K562 treated with DMSO at 1 percent for 24 hours (cell line): ENCODE data around the gene PTPRG. TPM values are rescaled to one million over a fixed set of nuclear protein-coding genes. Genes with fewer than 3 reads are reported as not detected.

Experiments used
- total RNA-seq: library from RNA; unstranded; fragments of 300-600 nt; gene quantifications from 2 replicates; pipeline ENCODE4 v1.2.3, GENCODE V29; 2022; ENCODE audit warnings: low read depth; ENCODE audit not compliant: insufficient read depth

The PTPRG gene
- total RNA-seq = not detected in 2 replicates

GRCh38 chr3:61561374-61562041, at the start of gene PTPRG:
TSS of gene PTPRG (plus strand) at chr3:61561571. CDS start at chr3:61562288, 717 bp downstream.

